ENCODE measurements around the gene SDK1.

SDK1 gene

DNA sequence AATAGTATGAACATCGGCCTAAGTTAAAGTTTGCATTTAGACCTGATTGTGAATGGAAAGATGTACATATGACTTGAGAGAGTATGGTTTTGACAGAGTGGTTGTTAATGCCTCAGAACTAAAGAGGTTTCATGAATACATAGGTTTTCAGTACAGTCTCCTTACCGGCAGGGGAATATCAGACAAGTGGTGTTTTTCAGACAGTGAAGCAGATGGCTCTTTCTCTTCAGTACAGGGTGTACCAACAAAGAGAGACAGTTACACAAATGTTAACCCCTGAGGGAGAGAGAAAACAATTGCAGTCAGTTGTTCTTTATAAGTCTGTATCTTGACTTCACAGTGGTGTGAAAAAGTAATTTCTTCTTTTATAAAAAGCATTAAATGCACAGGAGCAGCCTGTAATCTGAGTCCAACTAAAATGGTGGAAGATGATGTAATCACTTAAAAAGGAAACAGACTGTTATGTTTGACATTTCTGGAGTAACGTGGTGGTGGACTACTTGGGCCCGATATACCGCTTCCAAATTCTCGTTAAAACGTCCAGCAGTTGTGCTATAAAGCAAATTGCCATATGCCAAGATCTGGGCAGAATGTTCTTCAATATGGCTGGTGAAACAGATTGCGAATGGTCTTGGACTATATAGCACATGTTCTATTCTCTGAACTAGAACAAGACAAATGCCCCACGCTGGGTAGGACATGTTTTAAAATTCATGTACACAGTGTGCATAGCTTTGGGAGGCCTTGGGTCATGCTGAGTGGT is 69.2 kb downstream of the SDK1 start:
- TF ChIP-seq, protein P1, sequence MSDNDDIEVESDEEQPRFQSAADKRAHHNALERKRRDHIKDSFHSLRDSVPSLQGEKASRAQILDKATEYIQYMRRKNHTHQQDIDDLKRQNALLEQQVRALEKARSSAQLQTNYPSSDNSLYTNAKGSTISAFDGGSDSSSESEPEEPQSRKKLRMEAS (IDR thresholded peaks at IDR 0.05; ENCODE audit: low read depth, low read length) = no peak
- no peak for TF ChIP-seq POLR2A (IDR thresholded peaks at IDR 0.05; ENCODE audit: extremely low read depth, insufficient read length)
- H3K4me3 ChIP-seq (ENCODE audit: low read depth, low read length) = no peak overlapping the region
- no peak for DNase-seq (ENCODE audit: low read depth)

- H3K4me3 ChIP-seq (ENCODE audit: low read depth, low read length) = no peak overlapping the region
- no peak for TF ChIP-seq POLR2A (IDR thresholded peaks at IDR 0.05; ENCODE audit: extremely low read depth, insufficient read length)
- TF ChIP-seq, protein P1 (IDR thresholded peaks at IDR 0.05; ENCODE audit: low read depth, low read length) = no peak
- TF ChIP-seq, protein P2, sequence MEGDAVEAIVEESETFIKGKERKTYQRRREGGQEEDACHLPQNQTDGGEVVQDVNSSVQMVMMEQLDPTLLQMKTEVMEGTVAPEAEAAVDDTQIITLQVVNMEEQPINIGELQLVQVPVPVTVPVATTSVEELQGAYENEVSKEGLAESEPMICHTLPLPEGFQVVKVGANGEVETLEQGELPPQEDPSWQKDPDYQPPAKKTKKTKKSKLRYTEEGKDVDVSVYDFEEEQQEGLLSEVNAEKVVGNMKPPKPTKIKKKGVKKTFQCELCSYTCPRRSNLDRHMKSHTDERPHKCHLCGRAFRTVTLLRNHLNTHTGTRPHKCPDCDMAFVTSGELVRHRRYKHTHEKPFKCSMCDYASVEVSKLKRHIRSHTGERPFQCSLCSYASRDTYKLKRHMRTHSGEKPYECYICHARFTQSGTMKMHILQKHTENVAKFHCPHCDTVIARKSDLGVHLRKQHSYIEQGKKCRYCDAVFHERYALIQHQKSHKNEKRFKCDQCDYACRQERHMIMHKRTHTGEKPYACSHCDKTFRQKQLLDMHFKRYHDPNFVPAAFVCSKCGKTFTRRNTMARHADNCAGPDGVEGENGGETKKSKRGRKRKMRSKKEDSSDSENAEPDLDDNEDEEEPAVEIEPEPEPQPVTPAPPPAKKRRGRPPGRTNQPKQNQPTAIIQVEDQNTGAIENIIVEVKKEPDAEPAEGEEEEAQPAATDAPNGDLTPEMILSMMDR (IDR thresholded peaks at IDR 0.05; ENCODE audit: low read depth, low read length) = no peak
- no peak for TF ChIP-seq MYC (IDR thresholded peaks at IDR 0.05; ENCODE audit: low read depth, low read length)
- no peak for DNase-seq (ENCODE audit: low read depth)
Observed at GRCh38 chr7:3370921-3371320, 69.9 kb downstream of the SDK1 start.

- H3K4me3 ChIP-seq (ENCODE audit: low read depth, low read length) = no peak overlapping the region
- TF ChIP-seq, protein P1 (IDR thresholded peaks at IDR 0.05; ENCODE audit: low read depth, low read length) = no peak
- TF ChIP-seq MYC (IDR thresholded peaks at IDR 0.05; ENCODE audit: low read depth, low read length) (no peak), POLR2A (IDR thresholded peaks at IDR 0.05; ENCODE audit: extremely low read depth, insufficient read length) (no peak)
- TF ChIP-seq, protein P2 (IDR thresholded peaks at IDR 0.05; ENCODE audit: low read depth, low read length) = no peak
- no peak for DNase-seq (ENCODE audit: low read depth)
Observed at GRCh38 chr7:3371601-3372000, 70.5 kb downstream of the SDK1 start.

- no peak for TF ChIP-seq POLR2A (IDR thresholded peaks at IDR 0.05; ENCODE audit: extremely low read depth, insufficient read length)
- TF ChIP-seq, protein P2 (IDR thresholded peaks at IDR 0.05; ENCODE audit: low read depth, low read length) = no peak
- TF ChIP-seq, protein P1 (IDR thresholded peaks at IDR 0.05; ENCODE audit: low read depth, low read length) = no peak
- no peak for TF ChIP-seq MYC (IDR thresholded peaks at IDR 0.05; ENCODE audit: low read depth, low read length)
- DNase-seq (ENCODE audit: low read depth) = no peak
- H3K4me3 ChIP-seq (ENCODE audit: low read depth, low read length) = no peak overlapping the region
Observed at GRCh38 chr7:3374239-3374638, 73.2 kb downstream of the SDK1 start.

- DNase-seq (ENCODE audit: low read depth) = no peak
- TF ChIP-seq, protein P2 (IDR thresholded peaks at IDR 0.05; ENCODE audit: low read depth, low read length) = no peak
- no peak overlapping the region for H3K4me3 ChIP-seq (ENCODE audit: low read depth, low read length)
Observed at GRCh38 chr7:3378390-3379150, 77.5 kb downstream of the SDK1 start.

- TF ChIP-seq, protein P1 (IDR thresholded peaks at IDR 0.05; ENCODE audit: low read depth, low read length) = no peak
- TF ChIP-seq POLR2A (IDR thresholded peaks at IDR 0.05; ENCODE audit: extremely low read depth, insufficient read length) (no peak), MYC (IDR thresholded peaks at IDR 0.05; ENCODE audit: low read depth, low read length) (no peak)
- TF ChIP-seq, protein P2 (IDR thresholded peaks at IDR 0.05; ENCODE audit: low read depth, low read length) = no peak
- H3K4me3 ChIP-seq (ENCODE audit: low read depth, low read length) = no peak overlapping the region
- DNase-seq (ENCODE audit: low read depth) = no peak
Observed at GRCh38 chr7:3380034-3380433, 79.0 kb downstream of the SDK1 start.

All from NB4 (cell line).